Vagina (tissue), 2 donors: ENCODE results near the gene LRRFIP1.

ENCODE experiments used
- POLR2AphosphoS5 ChIP-seq, 2 donors: sonication (generic); formaldehyde crosslinking; IDR thresholded peaks; one replicate each; pipeline ENCODE4 v1.9.0; 2017; ENCODE audit warnings: antibody characterized with exemption in 2 of 2, mild to moderate bottlenecking in 2 of 2, low read depth in 1 of 2; ENCODE audit not compliant: insufficient read depth in 1 of 2
- TF ChIP-seq, protein P1 (sequence below), 3 experiments: fragments of 450-650 bp in 2 of 3; fragments of 200-600 bp in 1 of 3; sonication (generic) in 1 of 3; IDR thresholded peaks; one replicate each; pipeline ENCODE4 v1.5.1; 2017 to 2019; ENCODE audit warnings: antibody characterized with exemption in 3 of 3, mild to moderate bottlenecking in 2 of 3, moderate library complexity in 2 of 3

DNA sequence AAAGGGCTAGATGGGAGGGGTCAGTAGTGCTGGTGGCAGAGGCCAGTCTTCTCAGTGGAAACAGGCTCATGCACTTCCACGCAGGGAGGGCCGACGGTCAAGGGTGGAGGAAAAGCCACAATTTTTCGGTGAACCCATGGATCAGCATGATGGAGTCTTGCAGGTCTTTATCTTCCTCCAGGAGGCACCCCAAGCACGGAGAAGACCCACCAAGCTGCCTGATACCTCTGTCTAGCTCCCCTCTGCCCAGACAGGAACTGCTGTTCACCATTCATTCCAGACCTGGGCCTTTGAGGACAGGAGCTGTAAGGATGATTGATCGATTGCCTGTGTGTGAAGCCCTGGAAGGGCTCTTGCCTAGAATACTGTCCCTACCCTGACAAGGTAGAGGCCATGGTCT lies 2.8 kb upstream of the LRRFIP1 start:
- TF ChIP-seq, protein P1, sequence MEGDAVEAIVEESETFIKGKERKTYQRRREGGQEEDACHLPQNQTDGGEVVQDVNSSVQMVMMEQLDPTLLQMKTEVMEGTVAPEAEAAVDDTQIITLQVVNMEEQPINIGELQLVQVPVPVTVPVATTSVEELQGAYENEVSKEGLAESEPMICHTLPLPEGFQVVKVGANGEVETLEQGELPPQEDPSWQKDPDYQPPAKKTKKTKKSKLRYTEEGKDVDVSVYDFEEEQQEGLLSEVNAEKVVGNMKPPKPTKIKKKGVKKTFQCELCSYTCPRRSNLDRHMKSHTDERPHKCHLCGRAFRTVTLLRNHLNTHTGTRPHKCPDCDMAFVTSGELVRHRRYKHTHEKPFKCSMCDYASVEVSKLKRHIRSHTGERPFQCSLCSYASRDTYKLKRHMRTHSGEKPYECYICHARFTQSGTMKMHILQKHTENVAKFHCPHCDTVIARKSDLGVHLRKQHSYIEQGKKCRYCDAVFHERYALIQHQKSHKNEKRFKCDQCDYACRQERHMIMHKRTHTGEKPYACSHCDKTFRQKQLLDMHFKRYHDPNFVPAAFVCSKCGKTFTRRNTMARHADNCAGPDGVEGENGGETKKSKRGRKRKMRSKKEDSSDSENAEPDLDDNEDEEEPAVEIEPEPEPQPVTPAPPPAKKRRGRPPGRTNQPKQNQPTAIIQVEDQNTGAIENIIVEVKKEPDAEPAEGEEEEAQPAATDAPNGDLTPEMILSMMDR (IDR thresholded peaks at IDR 0.05) = no peak
- TF ChIP-seq POLR2AphosphoS5 (IDR thresholded peaks at IDR 0.05; ENCODE audit: insufficient read depth in 1 of 2, low read depth in 1 of 2) = no peak
